Stimulated activated CD8-positive, alpha-beta memory T cell treated with anti-CD3 and anti-CD28 coated beads, Interleukin-12 subunit alpha, Interleukin-12 subunit beta, amount 100 ng/mL, for 1 hour (primary cell): ENCODE data around the gene CPA2.
A peak's percentile ranks its signal among the peaks of the same experiment; 100 is the strongest.
"Not testable (repeated sequence)": the region's sequence is repeated elsewhere in the genome, so short reads cannot be mapped to it uniquely, and the experiment has no call there.

Source experiments
- DNase-seq: peaks from one replicate; pipeline ENCODE4 v3.0.0-alpha.2; 2020; ENCODE audit warnings: low read depth

CPA2 gene

DNA sequence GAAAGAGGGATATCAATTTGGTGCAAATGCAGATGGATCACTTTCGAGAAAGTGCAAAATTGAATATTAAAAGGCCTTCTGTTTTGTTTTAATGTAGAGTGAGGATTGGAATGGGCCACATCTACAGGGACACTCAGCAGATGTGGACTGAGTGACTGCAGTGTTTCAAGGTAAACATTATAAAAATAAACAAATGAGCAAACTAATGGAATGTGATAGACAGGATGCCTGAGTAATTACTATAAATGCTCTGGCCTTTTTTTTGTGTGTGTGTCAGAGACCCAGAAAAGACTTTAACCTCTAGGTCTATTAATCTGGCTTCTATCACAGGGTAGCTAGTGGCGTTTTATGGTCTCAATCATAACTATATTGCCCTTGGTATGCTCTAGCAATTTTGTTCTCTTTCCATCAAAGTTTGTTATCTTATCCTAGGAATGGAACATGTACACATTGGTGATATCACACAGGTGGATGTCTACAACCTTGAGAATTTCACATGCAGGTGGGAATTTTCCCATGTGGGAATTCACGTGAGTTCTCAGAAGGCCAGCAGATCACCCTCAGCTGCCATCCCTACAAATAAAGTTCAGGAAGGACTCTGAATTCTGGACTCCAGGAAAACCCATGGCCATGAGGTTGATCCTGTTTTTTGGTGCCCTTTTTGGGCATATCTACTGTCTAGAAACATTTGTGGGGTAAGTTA lies at the start of gene CPA2:
CPA2 (plus strand) TSS at position 606 of the 703 bp plus-strand sequence; CDS start at position 625, 19 bp downstream.
- no peak for DNase-seq

DNA sequence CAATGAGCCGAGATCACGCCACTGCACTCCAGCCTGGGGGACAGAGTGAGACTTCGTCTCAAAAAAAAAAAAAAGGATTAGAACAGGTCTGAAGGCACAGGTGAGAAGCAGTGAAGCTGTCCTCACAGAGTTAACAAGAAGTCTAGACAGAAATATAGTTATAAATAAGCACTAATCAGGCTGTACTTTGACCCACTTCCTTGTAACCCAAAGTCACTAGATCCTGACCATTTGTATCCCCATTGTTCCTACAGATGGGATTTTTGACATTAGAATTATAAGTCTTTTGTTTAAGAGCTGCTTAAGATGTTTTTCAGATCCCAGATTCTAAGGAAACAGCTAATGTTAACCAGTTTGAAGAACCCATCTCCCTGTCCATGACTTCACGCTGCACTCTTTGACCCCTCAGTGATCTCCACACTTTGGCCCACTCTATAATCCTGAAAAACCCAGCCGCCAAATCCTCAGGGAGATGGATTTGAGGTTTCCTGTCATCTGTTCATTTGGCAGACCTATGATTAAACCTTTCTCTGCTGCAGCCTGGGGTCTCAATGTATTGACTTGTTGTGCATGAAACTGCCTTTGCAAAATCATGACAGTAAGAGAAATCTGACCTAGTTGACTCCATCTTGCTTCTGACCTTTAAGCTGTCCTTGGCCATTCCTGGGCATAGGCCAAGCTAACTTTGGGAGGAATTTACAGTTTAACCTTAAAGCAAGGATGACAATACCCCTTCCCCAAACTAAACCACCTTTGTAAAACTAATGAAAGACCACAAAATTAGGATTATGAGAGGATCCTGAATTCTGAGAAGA lies 47.6 kb upstream of the CPA2 start:
- DNase-seq: no peak

DNA sequence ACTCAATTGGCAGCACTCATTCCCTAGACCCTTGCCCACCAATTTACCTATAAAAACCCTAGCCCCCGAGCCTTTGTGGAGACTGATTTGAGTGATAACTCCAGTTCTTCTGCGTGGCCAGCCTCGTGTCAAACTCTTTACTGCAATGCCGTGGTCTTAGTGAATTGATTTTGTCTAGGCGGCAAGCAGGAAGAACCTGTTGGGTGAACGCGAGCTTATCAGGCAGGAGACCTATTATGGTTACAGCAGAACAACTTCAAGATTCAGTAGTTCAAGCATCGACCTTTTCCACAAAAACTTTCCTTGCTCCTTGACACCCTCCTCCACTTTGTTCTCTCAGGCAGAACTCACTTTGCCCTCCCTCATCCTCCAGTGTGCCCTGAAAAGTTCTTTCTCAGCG lies 46.8 kb upstream of the CPA2 start:
- DNase-seq: no peak

DNA sequence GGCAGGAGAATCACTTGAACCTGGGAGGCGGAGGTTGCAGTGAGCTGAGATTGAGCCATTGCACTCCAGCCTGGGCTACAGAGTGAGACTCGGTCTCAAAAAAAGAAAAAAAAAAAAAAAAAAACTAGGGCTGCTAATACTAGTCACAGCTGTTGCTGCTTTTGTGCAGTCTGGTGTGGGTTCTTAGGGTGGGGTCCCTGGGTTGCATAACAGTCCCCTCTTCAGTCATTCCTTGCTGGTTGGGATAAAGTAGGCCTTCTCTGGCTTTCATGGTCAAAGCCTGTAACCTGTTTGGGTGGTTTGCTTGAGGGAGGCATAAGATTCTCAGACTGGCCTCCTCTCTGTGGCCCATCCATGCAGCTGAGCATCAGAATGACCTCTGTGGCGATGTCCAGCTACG lies 44.9 kb upstream of the CPA2 start:
- no peak for DNase-seq

DNA sequence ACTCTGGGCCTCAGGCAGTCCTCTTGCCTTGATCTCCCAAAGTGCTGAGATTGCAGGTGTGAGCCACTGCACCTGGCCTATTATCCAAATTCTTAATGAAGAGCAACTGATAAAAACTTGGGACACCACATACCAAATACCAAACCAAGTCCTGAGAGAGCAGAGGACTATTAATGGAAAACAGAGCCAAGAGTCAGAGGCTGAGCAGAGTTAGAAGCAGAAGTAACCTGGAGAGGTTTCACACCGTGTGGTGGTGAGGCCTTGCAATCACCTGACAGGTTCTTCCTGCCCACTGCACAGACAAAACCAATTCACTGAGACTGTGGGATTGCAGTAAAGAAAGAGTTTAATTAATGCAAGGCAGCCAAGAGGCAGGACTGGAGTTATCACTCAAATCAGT lies 43.0 kb upstream of the CPA2 start:
- no peak for DNase-seq

DNA sequence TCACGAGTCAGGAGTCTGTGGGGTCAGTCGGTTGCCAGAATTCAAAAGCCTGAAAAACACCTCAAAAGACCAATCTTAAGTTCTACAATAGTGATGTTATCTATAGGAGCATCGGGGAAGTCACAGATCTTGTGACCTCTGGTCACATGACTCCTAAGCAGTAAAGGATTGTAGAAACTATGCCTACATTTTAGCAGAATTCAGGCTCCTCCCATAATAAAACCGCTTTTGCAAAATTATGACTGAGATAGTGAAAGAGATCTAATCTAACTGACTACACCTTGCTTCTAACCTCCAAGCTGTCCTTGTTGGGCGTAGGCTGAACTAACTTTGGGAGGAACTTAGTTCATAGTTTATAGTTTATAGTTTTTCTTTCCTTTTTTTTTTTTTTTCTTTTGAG lies 42.5 kb upstream of the CPA2 start:
- DNase-seq: no peak

DNA sequence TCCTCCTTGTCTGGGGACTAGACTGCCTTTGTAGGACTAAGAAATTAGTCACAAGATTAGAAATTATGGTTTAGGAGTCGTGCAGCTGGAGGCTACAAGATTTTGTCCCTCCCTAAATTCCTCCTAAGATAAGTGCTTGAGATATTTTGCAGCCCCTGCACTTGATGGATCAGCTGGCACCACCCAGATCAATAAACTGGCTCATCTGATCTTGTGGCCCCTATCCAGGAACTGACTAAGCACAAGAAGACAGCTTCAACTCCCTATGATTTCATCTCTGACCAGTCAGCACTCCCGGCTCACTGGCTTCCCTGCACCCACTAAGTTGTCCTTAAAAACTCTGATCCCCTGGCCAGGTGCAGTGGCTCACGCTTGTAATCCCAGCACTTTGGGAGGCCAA lies 41.7 kb upstream of the CPA2 start:
- not testable (repeated sequence) for DNase-seq

DNA sequence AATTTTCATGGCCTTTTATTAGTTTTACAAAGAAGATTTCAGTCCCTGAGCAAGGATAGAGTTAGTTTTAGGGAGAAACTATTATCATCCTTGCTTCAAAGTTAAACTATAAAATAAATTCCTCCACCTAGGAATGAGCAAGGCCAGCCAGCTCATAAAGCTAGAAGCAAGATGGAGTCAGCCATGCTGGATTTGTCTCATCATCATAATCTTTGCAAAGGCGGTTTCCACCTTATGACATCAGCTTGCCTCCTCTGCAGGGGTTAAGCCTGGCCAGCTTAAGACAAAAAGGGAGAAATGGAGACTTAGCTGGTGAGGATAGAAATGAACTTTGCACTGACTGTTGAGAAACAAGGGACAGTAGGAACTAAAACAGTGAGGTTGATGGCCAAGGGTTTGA lies 40.3 kb upstream of the CPA2 start:
- no peak for DNase-seq

DNA sequence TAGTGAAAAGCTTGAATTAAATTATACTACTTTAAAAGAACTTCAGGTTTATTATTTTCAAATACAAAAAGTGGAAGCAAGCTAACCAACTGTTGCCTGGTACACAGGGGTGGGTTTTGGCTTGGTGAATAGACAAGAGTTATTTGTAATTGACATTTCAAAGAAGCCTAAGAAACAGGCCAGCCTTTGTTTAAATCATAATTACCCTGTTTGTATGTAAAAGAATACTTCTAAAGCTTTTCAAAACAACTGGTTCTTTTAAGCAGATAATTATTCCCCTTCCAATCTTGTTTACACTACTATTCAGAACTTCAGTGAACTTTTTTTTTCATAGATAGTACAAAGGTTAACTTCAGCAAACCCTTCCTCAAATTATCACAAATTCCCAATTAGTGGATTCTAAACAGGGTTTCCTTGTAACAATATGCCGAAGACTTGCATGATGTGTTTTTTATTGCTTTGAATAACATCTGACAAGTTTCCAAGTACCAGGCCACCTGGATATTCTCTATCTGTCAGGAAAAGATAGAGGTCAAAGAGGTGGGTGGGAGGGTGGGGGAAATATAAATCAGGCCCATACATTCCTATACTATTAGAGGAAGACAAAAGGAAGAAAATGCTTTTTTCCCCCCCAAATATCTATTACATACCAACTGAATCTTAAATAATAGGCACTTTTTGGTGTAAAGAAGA lies 38.6 kb upstream of the CPA2 start:
- no peak for DNase-seq

DNA sequence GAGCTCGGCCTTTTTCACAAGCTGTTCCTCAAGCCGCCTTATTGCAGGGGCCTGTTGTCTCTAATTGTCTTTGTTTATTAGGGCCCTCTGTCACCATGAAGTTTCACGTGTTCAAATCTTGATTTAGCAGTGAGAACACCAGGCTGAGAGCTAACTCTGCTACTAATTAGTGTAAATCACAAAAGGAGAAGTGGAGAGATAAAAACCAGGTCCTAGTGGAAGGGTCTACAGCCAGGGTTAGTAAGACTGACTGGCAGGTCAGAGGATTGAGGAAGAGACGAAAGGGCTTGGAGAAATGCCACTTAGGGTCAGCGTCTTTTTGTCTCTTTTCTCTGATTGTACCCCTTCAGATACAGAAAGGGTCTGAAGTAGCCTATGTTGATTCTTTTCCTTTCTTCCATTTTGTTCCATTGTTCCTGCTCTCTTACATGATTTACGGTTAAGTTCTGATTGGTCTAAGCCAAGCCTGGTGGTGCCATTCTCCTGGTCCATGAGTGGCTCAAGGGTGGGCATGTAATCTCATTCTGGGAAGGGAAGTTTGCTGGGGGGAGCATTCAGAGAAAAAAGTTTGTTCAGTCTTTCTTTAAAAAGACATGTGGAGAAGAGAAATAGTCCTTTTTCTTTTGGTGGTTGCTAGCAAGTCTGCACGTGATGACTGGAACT lies 37.7 kb upstream of the CPA2 start:
- no peak for DNase-seq

DNA sequence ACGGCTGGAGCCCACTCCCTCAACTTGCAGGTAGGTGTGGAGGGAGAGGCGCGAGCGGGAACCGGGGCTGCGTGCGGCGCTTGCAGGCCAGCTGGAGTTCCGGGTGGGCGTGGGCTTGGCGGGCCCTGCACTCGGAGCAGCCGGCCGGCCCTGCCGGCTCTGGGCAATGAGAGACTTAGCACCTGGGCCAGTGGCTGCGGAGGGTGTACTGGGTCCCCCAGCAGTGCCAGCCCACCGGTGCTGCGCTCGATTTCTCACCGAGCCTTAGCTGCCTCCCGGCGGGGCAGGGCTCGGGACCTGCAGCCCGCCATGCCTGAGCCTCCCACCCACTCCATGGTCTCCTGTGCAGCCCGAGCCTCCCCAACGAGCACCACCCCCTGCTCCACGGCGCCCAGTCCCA lies 36.7 kb upstream of the CPA2 start:
- not testable (repeated sequence) for DNase-seq

DNA sequence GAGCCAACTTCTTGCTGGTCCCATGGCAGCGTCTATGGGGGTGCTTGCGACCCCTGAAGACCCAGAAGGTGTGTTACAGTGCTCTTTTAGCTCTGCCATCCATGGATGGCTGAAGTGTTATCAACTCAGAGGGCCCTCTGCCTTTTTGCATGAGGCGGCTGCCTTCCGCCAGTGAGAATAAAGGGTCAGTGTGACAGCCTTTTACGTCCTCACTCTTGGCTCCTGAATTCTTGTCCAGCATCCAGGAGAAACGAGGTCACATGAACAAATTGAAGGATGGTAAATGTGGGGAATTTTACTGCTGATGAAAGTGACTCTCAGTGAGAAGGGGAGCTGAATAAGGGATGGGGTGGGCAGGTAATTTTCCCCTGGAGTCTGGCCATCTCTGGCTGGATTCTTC lies 34.9 kb upstream of the CPA2 start:
- no peak for DNase-seq

DNA sequence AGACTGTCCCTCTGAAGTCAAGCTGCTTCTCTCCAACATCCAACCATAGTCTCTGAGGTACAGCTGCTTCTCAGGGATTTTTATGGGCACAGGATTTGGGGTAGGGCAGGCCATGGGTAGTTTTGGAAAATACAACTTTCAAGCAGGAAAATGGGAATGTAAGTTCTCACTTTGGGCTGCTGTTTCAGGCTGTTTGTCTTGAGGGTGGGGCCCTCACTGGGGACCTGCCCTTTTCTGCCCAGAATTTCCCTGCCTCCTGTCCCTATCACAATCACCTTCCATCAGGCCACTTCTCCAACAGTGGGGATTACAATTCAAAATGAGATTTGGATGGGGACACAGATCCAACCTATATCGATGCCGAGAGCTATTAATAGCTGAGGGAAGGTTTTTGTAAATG lies 34.5 kb upstream of the CPA2 start:
- DNase-seq: no peak

DNA sequence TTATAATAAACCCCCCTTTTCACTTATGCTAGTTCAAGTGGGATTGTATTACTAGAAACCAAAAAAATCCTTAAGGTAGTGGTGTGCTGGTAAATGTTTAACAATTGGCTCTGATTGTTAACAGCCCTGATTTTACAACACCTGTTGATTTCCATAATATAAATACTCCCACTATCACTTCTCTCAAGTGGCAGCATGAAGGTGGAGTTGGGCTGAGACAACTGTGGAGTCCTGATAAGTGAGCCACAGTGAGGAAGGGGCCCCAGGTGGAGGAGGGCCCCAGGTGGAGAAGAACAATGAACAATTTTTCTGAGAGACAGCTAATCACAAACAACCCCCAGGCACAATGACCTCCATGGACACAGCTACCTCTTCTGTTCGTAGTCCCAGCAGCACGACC lies 32.6 kb upstream of the CPA2 start:
- no peak for DNase-seq

DNA sequence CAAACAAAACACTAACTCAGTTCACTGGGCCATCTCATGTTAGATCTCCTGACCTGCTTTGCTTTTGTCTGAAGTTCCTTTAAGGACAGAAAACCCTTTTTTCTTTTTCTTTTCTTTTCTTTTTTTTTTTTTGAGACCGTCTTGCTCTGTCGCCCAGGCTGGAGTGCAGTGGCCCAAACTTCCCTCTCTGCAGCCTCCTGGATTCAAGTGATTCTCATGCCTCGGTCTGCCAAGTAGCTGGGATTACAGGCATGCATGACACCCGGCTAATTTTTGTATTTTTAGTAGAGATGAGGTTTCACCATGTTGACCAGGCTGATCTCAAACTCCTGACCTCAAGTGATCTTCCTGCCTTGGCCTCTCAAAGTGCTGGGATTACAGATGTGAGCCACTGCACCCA lies 30.3 kb upstream of the CPA2 start:
- not testable (repeated sequence) for DNase-seq

DNA sequence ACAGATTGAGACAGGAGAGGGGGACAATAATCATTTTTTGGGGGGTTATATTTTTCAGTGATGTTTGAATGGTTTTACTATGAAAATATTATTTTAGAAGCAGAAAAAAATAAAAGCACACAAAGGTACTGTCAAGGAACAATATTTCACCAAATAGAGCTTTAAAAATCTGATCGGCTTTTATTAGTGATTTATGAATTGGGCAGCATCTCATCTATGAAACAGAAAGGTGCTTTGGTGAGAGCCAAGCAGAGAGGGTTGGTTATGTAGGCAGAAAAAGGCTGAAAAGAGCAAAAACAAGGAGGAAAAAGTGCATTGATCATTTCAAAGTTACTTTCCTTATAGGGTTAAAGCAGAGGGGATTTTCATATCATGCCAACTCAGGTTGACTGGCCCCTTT lies 26.4 kb upstream of the CPA2 start:
- DNase-seq: no peak

DNA sequence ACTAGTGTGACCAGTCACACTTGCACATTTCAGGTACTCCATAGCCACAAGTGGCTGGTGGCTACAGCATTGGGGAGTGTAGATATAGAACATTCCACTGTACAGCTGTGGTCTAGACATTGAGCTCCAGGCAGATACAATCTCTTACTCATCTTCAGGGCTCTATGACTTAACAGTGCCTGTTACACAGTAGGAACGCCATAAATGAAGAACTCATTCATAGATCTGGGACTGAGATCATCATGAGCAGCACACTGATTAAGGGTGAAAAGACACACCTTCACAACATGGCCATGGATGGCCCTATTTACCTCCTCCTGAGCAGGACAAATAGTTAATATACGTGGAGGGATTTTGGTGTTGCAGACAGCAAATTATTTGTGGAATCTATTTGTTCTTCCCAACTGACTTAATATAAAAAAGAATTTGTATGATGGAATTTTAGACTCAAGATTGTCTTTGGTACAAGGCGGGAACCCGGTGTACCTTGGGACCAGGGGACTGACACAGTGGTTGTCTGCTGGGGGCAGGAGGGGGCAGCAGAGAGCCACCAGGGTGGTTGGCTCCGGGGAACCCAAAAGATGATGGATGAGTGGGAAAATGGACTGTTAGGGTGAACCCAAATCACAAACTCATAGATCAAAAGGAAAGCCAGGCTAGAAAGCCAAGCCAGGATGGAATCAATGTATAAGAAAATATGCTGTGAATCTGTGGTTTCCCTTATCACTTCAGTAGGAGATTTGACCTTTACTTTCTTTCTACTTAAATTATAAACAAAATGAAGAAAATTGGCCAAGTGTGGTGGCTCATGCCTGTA lies 24.3 kb upstream of the CPA2 start:
- DNase-seq: peak; percentile 41

DNA sequence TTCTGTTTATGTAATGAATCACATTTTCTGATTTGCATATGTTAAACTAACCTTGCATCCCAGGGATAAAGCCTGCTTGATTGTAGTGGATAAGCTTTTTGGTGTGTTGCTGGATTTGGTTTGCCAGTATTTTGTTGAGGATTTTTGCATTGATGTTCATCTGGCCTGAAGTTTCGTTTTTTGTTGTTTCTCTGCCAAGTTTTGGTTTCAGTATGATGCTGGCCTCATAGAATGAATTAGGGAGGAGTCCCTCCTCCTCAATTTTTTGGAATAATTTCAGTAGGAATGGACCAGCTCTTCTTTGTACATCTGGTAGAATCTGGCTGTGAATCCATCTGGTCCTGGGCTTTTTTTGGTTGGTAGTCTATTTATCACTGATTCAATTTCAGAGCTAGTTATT lies 23.2 kb upstream of the CPA2 start:
- DNase-seq: not testable (repeated sequence)

DNA sequence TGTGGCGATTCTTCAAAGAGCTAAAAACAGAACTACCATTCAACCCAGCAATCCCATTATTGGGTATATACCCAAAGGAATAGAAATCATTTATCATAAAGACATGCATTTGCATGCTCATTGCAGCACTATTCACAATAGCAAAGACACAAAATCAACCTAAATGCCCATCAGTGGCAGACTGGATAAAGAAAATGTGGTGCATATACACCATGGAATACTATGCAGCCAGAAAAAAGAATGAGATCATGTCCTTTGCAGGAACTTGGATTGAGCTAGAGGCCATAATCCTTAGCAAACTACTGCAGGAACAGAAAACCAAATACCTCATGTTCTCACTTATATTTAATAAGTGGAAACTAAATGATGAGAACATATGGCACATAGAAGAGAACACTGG lies 20.2 kb upstream of the CPA2 start:
- not testable (repeated sequence) for DNase-seq

DNA sequence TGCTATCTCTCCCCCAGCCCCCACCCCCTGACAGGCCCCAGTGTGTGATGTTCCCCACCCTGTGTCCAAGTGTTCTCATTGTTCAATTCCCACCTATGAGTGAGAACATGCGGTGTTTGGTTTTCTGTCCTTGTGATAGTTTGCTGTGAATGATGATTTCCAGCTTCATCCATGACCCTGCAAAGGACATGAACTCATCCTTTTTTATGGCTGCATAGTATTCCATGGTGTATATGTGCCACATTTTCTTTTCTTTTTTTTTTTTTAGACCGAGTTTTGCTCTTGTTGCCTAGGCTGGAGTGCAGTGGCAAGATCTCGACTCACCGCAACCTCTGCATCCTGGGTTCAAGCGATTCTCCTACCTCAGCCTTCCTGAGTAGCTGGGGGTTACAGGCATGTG lies 17.8 kb upstream of the CPA2 start:
- not testable (repeated sequence) for DNase-seq

DNA sequence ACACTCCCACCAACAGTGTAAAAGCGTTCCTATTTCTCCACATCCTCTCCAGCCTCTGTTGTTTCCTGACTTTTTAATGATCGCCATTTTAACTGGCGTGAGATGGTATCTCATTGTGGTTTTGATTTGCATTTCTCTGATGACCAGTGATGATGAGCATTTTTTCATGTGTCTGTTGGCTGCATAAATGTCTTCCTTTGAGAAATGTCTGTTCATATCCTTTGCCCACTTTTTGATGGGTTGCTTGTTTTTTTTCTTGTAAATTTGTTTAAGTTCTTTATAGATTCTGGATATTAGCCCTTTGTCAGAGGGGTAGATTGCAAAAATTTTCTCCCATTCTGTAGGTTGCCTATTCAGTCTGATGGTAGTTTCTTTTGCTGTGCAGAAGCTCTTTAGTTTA lies 17.0 kb upstream of the CPA2 start:
- DNase-seq: not testable (repeated sequence)

DNA sequence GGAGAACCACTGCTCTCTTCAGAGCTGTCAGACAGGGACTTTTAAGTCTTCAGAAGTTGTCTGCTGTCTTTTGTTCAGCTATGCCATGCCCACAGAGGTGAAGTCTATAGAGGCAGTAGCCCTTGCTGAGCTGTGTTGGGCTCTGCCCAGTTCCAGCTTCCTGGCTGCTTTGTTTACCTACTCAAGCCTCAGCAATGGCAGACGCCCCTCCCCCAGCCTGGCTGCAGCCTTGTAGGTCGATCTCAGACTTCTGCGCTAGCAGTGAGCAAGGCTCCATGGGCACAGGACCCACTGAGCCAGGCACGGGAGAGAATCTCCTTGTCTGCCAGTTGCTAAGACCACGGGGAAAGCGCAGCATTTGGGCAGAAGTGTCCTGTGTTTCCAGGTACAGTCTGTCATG lies 12.1 kb upstream of the CPA2 start:
- DNase-seq: no peak
